H1 (cell line): Measurements from ENCODE around the gene GRAMD2A. TPM values are rescaled to one million over a fixed set of nuclear protein-coding genes. Genes with fewer than 3 reads are reported as not detected.

ENCODE experiments used
- CTCF ChIA-PET: fragments of 300-600 bp; sonication (Branson Sonifier 250); formaldehyde crosslinking; loops from one replicate; lab custom pipeline; 2021; ENCODE audit not compliant: partially characterized antibody; lab: Charles Lee
- POLR2A ChIA-PET: fragments of 300-600 bp; sonication (Branson Sonifier 250); formaldehyde crosslinking; loops from one replicate; lab custom pipeline; 2021; ENCODE audit warnings: inconsistent platforms; ENCODE audit not compliant: partially characterized antibody; lab: Charles Lee
- DNase-seq, 2 experiments: peaks; one replicate each; pipeline versions ENCODE4 v3.0.0 to v3.0.0-alpha.2; 2010 to 2022; ENCODE audit warnings: low spot score in 2 of 2, low read depth in 1 of 2, mixed read lengths in 1 of 2
- FAIRE-seq: peaks from 2 replicates; lab custom pipeline; 2011; peaks lifted over from hg19 to GRCh38; lab: Jason Lieb, UNC
- H2AFZ ChIP-seq: 2 replicates; pipeline ENCODE4 v1.8.1; 2012; ENCODE audit warnings: low read length, inconsistent platforms
- H2AK5ac ChIP-seq: 2 replicates; pipeline ENCODE4 v1.6.1; 2013; ENCODE audit warnings: low read depth, low read length
- H2BK120ac ChIP-seq: replicated peaks from 2 replicates; pipeline ENCODE3; 2013; ENCODE audit warnings: low read depth, low read length, inconsistent platforms
- H2BK12ac ChIP-seq: 2 replicates; pipeline ENCODE4 v1.6.1; 2013; ENCODE audit warnings: low read depth, low read length
- H2BK15ac ChIP-seq: 2 replicates; pipeline ENCODE4 v1.6.1; 2013; ENCODE audit warnings: low read length
- H2BK20ac ChIP-seq: 2 replicates; pipeline ENCODE4 v1.6.1; 2013; ENCODE audit warnings: low read length
- H2BK5ac ChIP-seq: 2 replicates; pipeline ENCODE4 v1.6.1; 2013; ENCODE audit warnings: low read depth, low read length
- H3K14ac ChIP-seq: 2 replicates; pipeline ENCODE4 v1.6.1; 2013; ENCODE audit warnings: inconsistent platforms; ENCODE audit not compliant: insufficient read length
- H3K18ac ChIP-seq: 2 replicates; pipeline ENCODE4 v1.6.1; 2013; ENCODE audit warnings: low read length; ENCODE audit errors: extremely low read depth
- H3K23ac ChIP-seq: 2 replicates; pipeline ENCODE4 v1.6.1; 2013; ENCODE audit warnings: inconsistent platforms; ENCODE audit not compliant: insufficient read length
- H3K23me2 ChIP-seq: 2 replicates; pipeline ENCODE4 v1.6.1; 2013; ENCODE audit warnings: low read depth, low read length
- H3K27ac ChIP-seq: 2 replicates; pipeline ENCODE4 v1.6.1; 2011; ENCODE audit warnings: low read depth, low read length, inconsistent platforms
- H3K27me3 ChIP-seq, 4 experiments: replicated peaks in 1 of 4; 1 replicate in 1 of 4; 2 replicates in 3 of 4; pipeline versions ENCODE4 v1.6.1 to v1.8.1; 2011 to 2013; ENCODE audit warnings: low read length in 3 of 4, mild to moderate bottlenecking in 3 of 4, inconsistent platforms in 2 of 4, mixed read lengths in 2 of 4, moderate library complexity in 1 of 4; ENCODE audit not compliant: control insufficient read depth in 3 of 4, insufficient read depth in 3 of 4; ENCODE audit errors: extremely low read depth in 1 of 4
- H3K36me3 ChIP-seq, 4 experiments: 2 replicates each; pipeline versions ENCODE4 v1.6.1 to v1.8.1; 2011 to 2013; ENCODE audit warnings: mild to moderate bottlenecking in 4 of 4, low read length in 3 of 4, moderate library complexity in 2 of 4, control low read depth in 1 of 4, inconsistent platforms in 1 of 4; ENCODE audit not compliant: insufficient read depth in 4 of 4, control insufficient read depth in 2 of 4
- H3K4ac ChIP-seq: replicated peaks from 2 replicates; pipeline ENCODE3; 2013; ENCODE audit warnings: low read length, low read depth, mixed read lengths, inconsistent platforms; ENCODE audit not compliant: insufficient read length
- H3K4me1 ChIP-seq, 4 experiments: replicated peaks in 1 of 4; 1 replicate in 1 of 4; 2 replicates in 3 of 4; pipeline versions ENCODE4 v1.6.1 to v1.8.1; 2011 to 2013; ENCODE audit warnings: low read length in 3 of 4, inconsistent platforms in 2 of 4, mixed read lengths in 1 of 4; ENCODE audit not compliant: insufficient read depth in 4 of 4, control insufficient read depth in 3 of 4
- H3K4me2 ChIP-seq, 2 experiments: 2 replicates each; pipeline versions ENCODE4 v1.6.1 to v1.8.1; 2011 to 2013; ENCODE audit warnings: low read depth in 2 of 2, low read length in 2 of 2, control low read depth in 1 of 2, inconsistent platforms in 1 of 2, mild to moderate bottlenecking in 1 of 2; ENCODE audit not compliant: insufficient read depth in 1 of 2
- H3K4me3 ChIP-seq, 4 experiments: fragments of 200-600, 300-600 bp in 1 of 4; sonication (generic), shearing (Covaris generic), sonication (Bioruptor Twin) in 1 of 4; 2 replicates each; pipeline versions ENCODE4 v1.5.1 to v1.8.1; 2011 to 2016; ENCODE audit warnings: low read length in 4 of 4, low read depth in 3 of 4, control low read depth in 2 of 4, inconsistent platforms in 2 of 4, mild to moderate bottlenecking in 2 of 4, mixed read lengths in 1 of 4, moderate library complexity in 1 of 4; ENCODE audit not compliant: insufficient read depth in 2 of 4; ENCODE audit errors: extremely low read depth in 1 of 4
- H3K56ac ChIP-seq: replicated peaks from 2 replicates; pipeline ENCODE3; 2013; ENCODE audit warnings: low read depth, mild to moderate bottlenecking, mixed read lengths, low read length, inconsistent platforms; ENCODE audit not compliant: insufficient read length
- H3K79me1 ChIP-seq: 2 replicates; pipeline ENCODE4 v1.6.1; 2013; ENCODE audit warnings: low read depth, low read length, control low read depth
- H3K79me2 ChIP-seq, 2 experiments: 2 replicates each; pipeline versions ENCODE4 v1.6.1 to v1.8.1; 2012 to 2013; ENCODE audit warnings: low read length in 2 of 2, mild to moderate bottlenecking in 2 of 2, inconsistent platforms in 1 of 2; ENCODE audit not compliant: insufficient read depth in 2 of 2, control insufficient read depth in 1 of 2
- H3K9ac ChIP-seq, 4 experiments: replicated peaks in 1 of 4; 1 replicate in 1 of 4; 2 replicates in 3 of 4; pipeline versions ENCODE4 v1.6.1 to v1.8.1; 2011 to 2013; ENCODE audit warnings: low read depth in 3 of 4, low read length in 3 of 4, control low read depth in 2 of 4, mild to moderate bottlenecking in 2 of 4, moderate library complexity in 2 of 4, inconsistent platforms in 1 of 4; ENCODE audit errors: extremely low read depth in 1 of 4
- H3K9me3 ChIP-seq, 2 experiments: 2 replicates each; pipeline versions ENCODE4 v1.6.1 to v1.8.1; 2012 to 2013; ENCODE audit warnings: mild to moderate bottlenecking in 2 of 2, moderate library complexity in 2 of 2, control low read depth in 1 of 2, inconsistent platforms in 1 of 2, low read depth in 1 of 2, low read length in 1 of 2, mixed read lengths in 1 of 2; ENCODE audit not compliant: insufficient read depth in 2 of 2
- H4K20me1 ChIP-seq, 2 experiments: replicated peaks in 1 of 2; 2 replicates each; pipeline versions ENCODE3 to v1.8.1; 2011 to 2013; ENCODE audit warnings: inconsistent platforms in 2 of 2, low read length in 2 of 2, mild to moderate bottlenecking in 1 of 2; ENCODE audit not compliant: insufficient read depth in 2 of 2, control insufficient read depth in 1 of 2
- H4K5ac ChIP-seq: 2 replicates; pipeline ENCODE4 v1.6.1; 2013; ENCODE audit warnings: low read length, low read depth, mixed read lengths, inconsistent platforms; ENCODE audit not compliant: insufficient read length
- H4K8ac ChIP-seq: 2 replicates; pipeline ENCODE4 v1.8.0; 2013; ENCODE audit warnings: mild to moderate bottlenecking, moderate library complexity, low read length, inconsistent platforms; ENCODE audit not compliant: insufficient read depth; ENCODE audit errors: extremely low read depth
- H4K91ac ChIP-seq: replicated peaks from 2 replicates; pipeline ENCODE3; 2013; ENCODE audit warnings: low read length, mixed read lengths, inconsistent platforms; ENCODE audit not compliant: insufficient read length
- ATF2 ChIP-seq: IDR thresholded peaks from 2 replicates; pipeline ENCODE4 v1.6.1; 2012; ENCODE audit warnings: low read length, inconsistent platforms
- BCL11A ChIP-seq, 2 experiments: IDR thresholded peaks; one replicate each; pipeline ENCODE4 v1.6.1; 2011; ENCODE audit warnings: low read depth in 2 of 2, low read length in 2 of 2, mild to moderate bottlenecking in 2 of 2
- BRCA1 ChIP-seq: IDR thresholded peaks from 2 replicates; pipeline ENCODE4 v1.6.1; 2012; ENCODE audit warnings: low read depth, low read length, improper control_type of control experiment
- CBX8 ChIP-seq: fragments of 300-800, 300-1000 bp; sonication (generic); IDR thresholded peaks from 2 replicates; pipeline ENCODE4 v1.7.1; 2016; ENCODE audit warnings: low read depth, low read length, borderline replicate concordance
- CEBPB ChIP-seq: IDR thresholded peaks from 2 replicates; pipeline ENCODE4 v1.6.1; 2012; ENCODE audit warnings: low read depth, low read length
- CHD1 ChIP-seq: IDR thresholded peaks from 2 replicates; pipeline ENCODE4 v1.6.1; 2012; ENCODE audit warnings: low read depth, low read length, improper control_type of control experiment
- JUN ChIP-seq: IDR thresholded peaks from 2 replicates; pipeline ENCODE4 v1.6.1; 2011; ENCODE audit warnings: low read depth, mild to moderate bottlenecking, improper control_type of control experiment, low read length
- KDM4A ChIP-seq: IDR thresholded peaks from one replicate; pipeline ENCODE4 v1.7.1; 2012; ENCODE audit warnings: low read depth, mild to moderate bottlenecking, moderate library complexity, low read length, inconsistent platforms; ENCODE audit not compliant: severe bottlenecking
- POLR2AphosphoS5 ChIP-seq: IDR thresholded peaks from 2 replicates; pipeline ENCODE4 v1.6.1; 2011; ENCODE audit warnings: low read depth, low read length
- RBBP5 ChIP-seq: IDR thresholded peaks from 2 replicates; pipeline ENCODE4 v1.7.1; 2012; ENCODE audit warnings: low read depth, mild to moderate bottlenecking, inconsistent platforms, low read length, moderate library complexity, borderline replicate concordance
- TAF7 ChIP-seq: optimal IDR thresholded peaks from 2 replicates; pipeline ENCODE3; 2011; ENCODE audit warnings: low read depth, mild to moderate bottlenecking, inconsistent platforms, low read length, moderate library complexity, borderline replicate concordance
- TEAD4 ChIP-seq: IDR thresholded peaks from 2 replicates; pipeline ENCODE4 v1.6.1; 2012; ENCODE audit warnings: low read depth, low read length, inconsistent platforms, mixed read lengths
- ZNF274 ChIP-seq: IDR thresholded peaks from 2 replicates; pipeline ENCODE4 v1.7.0; 2012; ENCODE audit warnings: low read length, borderline replicate concordance; ENCODE audit errors: extremely low read depth
- polyA plus RNA-seq, 7 experiments: library from polyadenylated mRNA; depleted of rRNA in 3 of 7; stranded (reverse) in 5 of 7; unstranded in 2 of 7; fragments of >200 nt in 5 of 7; fragments of 200-250 nt in 2 of 7; gene quantifications; 1 replicate in 5 of 7; 2 replicates in 1 of 7; 4 replicates in 1 of 7; pipeline versions ENCODE4 v1.2.1 to v1.2.3, GENCODE V29; 2011 to 2013; ENCODE audit warnings: missing spikeins in 2 of 7, mixed read lengths in 2 of 7
- total RNA-seq: library from RNA; stranded (reverse); fragmentation: NEBNext Ultra II Directional; extraction: Animal tissue kit (Norgen Biotek cat#: 25700); gene quantifications from 2 replicates; pipeline ENCODE4 v1.2.1, GENCODE V29; 2021
- TF ChIP-seq, protein P1 (sequence below): IDR thresholded peaks from 2 replicates; pipeline ENCODE4 v1.6.1; 2012; ENCODE audit warnings: inconsistent platforms

The GRAMD2A gene
- total and polyA plus RNA-seq, 2 of the 8 experiments (the other 6 are each of a cell fraction or from before 2014, with no cell fraction given): 0.57 to 1.5 TPM

- no peak overlapping the region for H3K14ac ChIP-seq
- no peak overlapping the region for H3K9ac ChIP-seq
- no peak overlapping the region for H3K4me3 ChIP-seq
- H4K91ac ChIP-seq: no peak overlapping the region
- no peak overlapping the region for H2AK5ac ChIP-seq
- H3K27me3 ChIP-seq: no peaks in the 10 kb centered on the region; a peak in 1 of 7 replicates
- no peak overlapping the region for H4K8ac ChIP-seq
- H3K18ac ChIP-seq: no peak overlapping the region
- H4K20me1 ChIP-seq: peaks cover 2 to 3% of the 10 kb centered on the region in 2 experiments
- H3K4me2 ChIP-seq: no peak overlapping the region
- no peak overlapping the region for H2BK15ac ChIP-seq
- no peak overlapping the region for H2BK120ac ChIP-seq
- no peak overlapping the region for H2AFZ ChIP-seq
- no peak overlapping the region for H2BK12ac ChIP-seq
- CTCF ChIA-PET: no interaction called here
- no peak overlapping the region for H2BK20ac ChIP-seq
- H3K23ac ChIP-seq: no peak overlapping the region
- H3K9me3 ChIP-seq: no peaks in the 10 kb centered on the region
- H3K27ac ChIP-seq: no peak overlapping the region
- no peaks in the 10 kb centered on the region for H3K36me3 ChIP-seq
- peaks cover 0 to 3% (median 2%) of the 10 kb centered on the region in 4 experiments; a peak in 3 of 7 replicates for H3K4me1 ChIP-seq
- peaks cover 6% of the 10 kb centered on the region for H3K23me2 ChIP-seq
- H3K56ac ChIP-seq: no peak overlapping the region
- no peak for DNase-seq
- peaks cover 3% of the 10 kb centered on the region; the same call in 1 of the 2 replicates for H3K79me1 ChIP-seq
- POLR2A ChIA-PET: interaction anchor here (0.6 to 1.4 kb wide), 2 partner anchors 21 to 723 kb away, joined by 3 to 5 read pairs; no protein-coding TSS in a partner anchor
- H4K5ac ChIP-seq: no peak overlapping the region
- H3K4ac ChIP-seq: no peak overlapping the region
- no peak overlapping the region for H2BK5ac ChIP-seq
- FAIRE-seq: no peak
- peaks cover 0 to 39% of the 10 kb centered on the region in 2 experiments; a peak in 2 of 4 replicates for H3K79me2 ChIP-seq
- TF ChIP-seq TAF7 (no peak), BRCA1 (no peak), CHD1 (no peak), JUN (no peak), ATF2 (no peak), RBBP5 (no peak), TEAD4 (no peak), POLR2AphosphoS5 (no peak), KDM4A (no peak), ZNF274 (no peak), CBX8 (no peak), BCL11A (IDR thresholded peaks at IDR 0.05; ENCODE audit: low read depth in 2 of 2, low read length in 2 of 2) (no peak), CEBPB (no peak)
- TF ChIP-seq, protein P1, sequence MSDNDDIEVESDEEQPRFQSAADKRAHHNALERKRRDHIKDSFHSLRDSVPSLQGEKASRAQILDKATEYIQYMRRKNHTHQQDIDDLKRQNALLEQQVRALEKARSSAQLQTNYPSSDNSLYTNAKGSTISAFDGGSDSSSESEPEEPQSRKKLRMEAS: no peak
Measured at GRCh38 chr15:72112805-72113204, 84.8 kb downstream of the GRAMD2A start.
